SK-N-MC (cell line): ENCODE data around the gene TRIM17.

Source experiments
- DNase-seq: peaks from one replicate; pipeline ENCODE4 v3.0.0-alpha.2; 2011; ENCODE audit warnings: low read depth, low spot score
- H3K27ac ChIP-seq: fragments of 200-600 bp; sonication (generic); 2 replicates; pipeline ENCODE4 v1.5.1; 2016; ENCODE audit warnings: mixed run types
- H3K36me3 ChIP-seq: fragments of 200-600 bp; sonication (generic); 2 replicates; pipeline ENCODE4 v1.6.1; 2017; ENCODE audit warnings: antibody characterized with exemption, low read length, mixed read lengths; ENCODE audit not compliant: insufficient read depth
- H3K4me3 ChIP-seq: fragments of 200-600 bp; sonication (generic); 2 replicates; pipeline ENCODE4 v1.5.1; 2016
- H3K9ac ChIP-seq: fragments of 200-600 bp; sonication (generic); 2 replicates; pipeline ENCODE4 v1.8.0; 2017; ENCODE audit warnings: mixed run types, mixed read lengths; ENCODE audit not compliant: insufficient read length
- H3K9me3 ChIP-seq: fragments of 200-600 bp; sonication (generic); 2 replicates; pipeline ENCODE4 v1.6.1; 2017; ENCODE audit warnings: low read depth, mild to moderate bottlenecking, antibody characterized with exemption, low read length, moderate library complexity, mixed read lengths
- EZH2 ChIP-seq: fragments of 200-600 bp; sonication (generic); IDR thresholded peaks from one replicate; pipeline ENCODE4 v1.6.1; 2017; ENCODE audit warnings: antibody characterized with exemption
- FOXP2 ChIP-seq: optimal IDR thresholded peaks from 2 replicates; pipeline ENCODE3; 2011; ENCODE audit warnings: mild to moderate bottlenecking, moderate library complexity; ENCODE audit not compliant: insufficient read depth; ENCODE audit errors: extremely low read length, control extremely low read depth
- POLR2AphosphoS5 ChIP-seq: IDR thresholded peaks from 2 replicates; pipeline ENCODE4 v1.6.1; 2012; ENCODE audit warnings: mild to moderate bottlenecking, low read depth, low read length, borderline replicate concordance

TRIM17 gene

DNA sequence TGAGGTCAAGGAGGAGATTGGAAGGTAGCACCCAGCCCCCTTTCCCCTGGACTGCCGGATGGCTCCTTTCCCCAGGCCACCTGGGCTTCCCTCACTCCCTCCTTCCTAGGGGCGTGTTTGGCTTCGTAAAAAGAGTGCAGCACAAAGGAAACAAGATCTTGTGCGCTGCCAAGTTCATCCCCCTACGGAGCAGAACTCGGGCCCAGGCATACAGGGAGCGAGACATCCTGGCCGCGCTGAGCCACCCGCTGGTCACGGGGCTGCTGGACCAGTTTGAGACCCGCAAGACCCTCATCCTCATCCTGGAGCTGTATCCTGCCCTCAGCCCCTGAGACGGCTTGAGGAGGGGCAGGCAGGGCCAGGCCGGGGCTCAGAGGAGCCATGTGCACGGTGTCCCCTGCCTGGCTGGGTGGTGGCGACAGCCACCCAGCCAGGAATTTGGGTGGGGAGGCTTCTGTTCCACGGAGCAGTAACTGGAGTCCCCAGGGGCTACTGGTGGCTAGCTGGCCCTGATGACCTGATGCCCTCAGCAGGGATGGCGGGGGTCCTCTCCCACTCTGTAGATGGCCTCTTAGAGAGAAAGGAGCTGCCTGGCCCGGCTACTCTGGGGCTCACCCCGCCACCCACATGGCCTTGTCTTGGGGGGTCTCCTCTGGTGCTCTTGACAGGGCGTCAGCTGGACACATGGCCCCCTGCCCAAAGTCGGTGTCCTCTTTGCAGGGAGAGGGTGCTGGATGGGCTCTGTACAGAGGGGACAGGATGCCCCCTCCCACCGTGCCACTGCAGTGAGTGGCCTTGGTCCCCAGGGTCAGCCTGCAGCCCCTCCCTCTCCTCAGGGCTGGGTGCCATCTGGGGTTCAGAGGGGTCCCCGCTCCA is 49.6 kb downstream of the TRIM17 start:
- no peak overlapping the region for H3K27ac ChIP-seq
- H3K36me3 ChIP-seq = no peaks in the 10 kb centered on the region
- DNase-seq = no peak
- H3K9ac ChIP-seq = no peak overlapping the region
- no peaks in the 10 kb centered on the region for H3K9me3 ChIP-seq
- TF ChIP-seq FOXP2 (no peak), EZH2 (no peak), POLR2AphosphoS5 (no peak)
- no peak overlapping the region for H3K4me3 ChIP-seq

GRCh38 chr1:228366062-228366865 is 50.4 kb downstream of the TRIM17 start:
- Histone ChIP-seq H3K36me3 (no peaks in the 10 kb centered on the region), H3K9me3 (no peaks in the 10 kb centered on the region), H3K27ac (no peak overlapping the region), H3K9ac (no peak overlapping the region), H3K4me3 (no peak overlapping the region)
- DNase-seq = no peak
- no peak for TF ChIP-seq EZH2
- TF ChIP-seq FOXP2 = no peak
- TF ChIP-seq POLR2AphosphoS5 = no peak

GRCh38 chr1:228365271-228366061 is 51.2 kb downstream of the TRIM17 start:
- TF ChIP-seq POLR2AphosphoS5 = no peak
- no peak for TF ChIP-seq FOXP2
- Histone ChIP-seq H3K4me3 (no peak overlapping the region), H3K9ac (no peak overlapping the region), H3K36me3 (no peaks in the 10 kb centered on the region), H3K27ac (no peak overlapping the region), H3K9me3 (no peaks in the 10 kb centered on the region)
- no peak for DNase-seq

GRCh38 chr1:228364706-228365213 is 51.9 kb downstream of the TRIM17 start:
- H3K9me3 ChIP-seq = no peaks in the 10 kb centered on the region
- TF ChIP-seq EZH2 (no peak), FOXP2 (no peak), POLR2AphosphoS5 (no peak)
- no peak overlapping the region for H3K9ac ChIP-seq
- DNase-seq = no peak
- no peaks in the 10 kb centered on the region for H3K36me3 ChIP-seq
- no peak overlapping the region for H3K27ac ChIP-seq
- H3K4me3 ChIP-seq = no peak overlapping the region

GRCh38 chr1:228364068-228364705 is 52.5 kb downstream of the TRIM17 start:
- no peak for TF ChIP-seq FOXP2
- TF ChIP-seq EZH2 = no peak

GRCh38 chr1:228363686-228364067 is 53.0 kb downstream of the TRIM17 start:
- DNase-seq = no peak
- Histone ChIP-seq H3K27ac (no peak overlapping the region), H3K4me3 (no peak overlapping the region), H3K36me3 (no peaks in the 10 kb centered on the region), H3K9me3 (no peaks in the 10 kb centered on the region), H3K9ac (no peak overlapping the region)
- TF ChIP-seq EZH2 (no peak), POLR2AphosphoS5 (no peak), FOXP2 (no peak)

More at GRCh38 chr1:228364068-228364705, 52.5 kb downstream of the TRIM17 start:
- Histone ChIP-seq H3K36me3 (no peaks in the 10 kb centered on the region), H3K9ac (no peak overlapping the region), H3K4me3 (no peak overlapping the region), H3K27ac (no peak overlapping the region), H3K9me3 (no peaks in the 10 kb centered on the region)
- no peak for DNase-seq

DNA sequence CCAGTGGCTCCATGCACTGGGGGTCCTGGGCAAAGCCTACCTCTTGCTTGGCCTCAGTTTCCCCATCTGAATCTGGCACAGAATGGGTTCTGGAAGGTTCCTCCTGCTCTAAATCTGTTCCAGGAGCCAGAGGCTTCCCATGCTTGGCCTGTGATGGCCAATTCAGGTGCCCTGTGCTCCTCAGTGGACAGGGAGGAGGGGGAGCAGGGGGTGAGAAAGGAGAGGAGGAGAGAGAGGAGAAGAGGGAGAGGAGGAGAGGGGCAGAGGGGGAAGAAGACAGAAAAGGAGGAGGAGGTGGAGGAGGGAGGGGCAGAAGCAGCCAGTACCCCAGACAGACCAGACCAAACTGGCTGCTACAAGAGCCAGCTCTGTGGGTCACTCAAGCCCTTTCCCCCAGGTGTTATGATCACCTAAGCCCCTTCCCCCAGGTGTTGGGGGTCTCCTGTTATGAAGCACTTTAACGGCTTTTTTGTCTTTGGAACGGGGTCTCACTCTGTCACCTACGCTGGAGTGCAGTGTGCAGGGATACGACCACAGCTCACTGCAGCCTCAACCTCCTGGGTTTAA is 53.7 kb downstream of the TRIM17 start:
- H3K9me3 ChIP-seq = no peaks in the 10 kb centered on the region

More for the DNA sequence above, 53.7 kb downstream of the TRIM17 start:
- Histone ChIP-seq H3K4me3 (no peak overlapping the region), H3K9ac (no peak overlapping the region), H3K27ac (no peak overlapping the region), H3K36me3 (no peaks in the 10 kb centered on the region)
- no peak for DNase-seq
- TF ChIP-seq FOXP2 (no peak), POLR2AphosphoS5 (no peak), EZH2 (no peak)
